ENCODE results near the gene CEMP1. TPM values are rescaled to one million over a fixed set of nuclear protein-coding genes. Genes with fewer than 3 reads are reported as not detected.
A peak's percentile ranks its signal among the peaks of the same experiment; 100 is the strongest.
"Not testable (repeated sequence)": the region's sequence is repeated elsewhere in the genome, so short reads cannot be mapped to it uniquely, and the experiment has no call there.

CEMP1 gene
- total RNA-seq, 1 experiment from 2014 or later = 0.68 TPM

DNA sequence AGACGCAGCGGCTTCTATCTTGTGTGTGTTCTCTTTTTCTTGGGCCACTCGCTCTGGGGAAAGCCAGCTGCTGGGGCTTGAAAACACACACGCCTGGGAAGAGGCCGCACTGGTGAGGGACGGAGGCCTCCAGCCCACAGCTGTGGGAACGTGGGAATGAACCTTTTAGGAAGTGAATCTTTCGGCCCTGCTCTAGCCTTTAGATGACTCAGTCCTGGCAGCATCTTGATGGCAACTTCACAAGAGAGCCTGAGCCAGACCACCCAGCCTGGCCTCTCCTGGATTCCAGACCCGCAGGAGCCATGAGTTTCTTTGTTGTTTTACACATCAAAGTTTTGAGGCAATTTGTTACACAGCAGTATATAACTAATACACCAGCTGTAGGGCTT is 4.4 kb upstream of the CEMP1 start:
- no peaks in the 10 kb centered on the region for H3K27me3 ChIP-seq (replicated peaks; ENCODE audit: control insufficient read depth, insufficient read depth, low read length)
- DNase-seq = no peak
- peak overlapping the region; percentile 81 for H3K4me3 Mint-ChIP-seq (ENCODE audit: unreplicated experiment)
- H3K4me3 ChIP-seq (ENCODE audit: low read depth, low read length) = no peak overlapping the region
- peaks cover 8% of the 10 kb centered on the region for H3K4me1 Mint-ChIP-seq (ENCODE audit: low read depth, unreplicated experiment)
- no TSS peak for BruUV-seq (replicated peaks)
- H3K27me3 Mint-ChIP-seq (ENCODE audit: insufficient read depth, unreplicated experiment) = no peaks in the 10 kb centered on the region
- peaks cover 23% of the 10 kb centered on the region for H3K4me1 ChIP-seq
- TF ChIP-seq, protein P1, sequence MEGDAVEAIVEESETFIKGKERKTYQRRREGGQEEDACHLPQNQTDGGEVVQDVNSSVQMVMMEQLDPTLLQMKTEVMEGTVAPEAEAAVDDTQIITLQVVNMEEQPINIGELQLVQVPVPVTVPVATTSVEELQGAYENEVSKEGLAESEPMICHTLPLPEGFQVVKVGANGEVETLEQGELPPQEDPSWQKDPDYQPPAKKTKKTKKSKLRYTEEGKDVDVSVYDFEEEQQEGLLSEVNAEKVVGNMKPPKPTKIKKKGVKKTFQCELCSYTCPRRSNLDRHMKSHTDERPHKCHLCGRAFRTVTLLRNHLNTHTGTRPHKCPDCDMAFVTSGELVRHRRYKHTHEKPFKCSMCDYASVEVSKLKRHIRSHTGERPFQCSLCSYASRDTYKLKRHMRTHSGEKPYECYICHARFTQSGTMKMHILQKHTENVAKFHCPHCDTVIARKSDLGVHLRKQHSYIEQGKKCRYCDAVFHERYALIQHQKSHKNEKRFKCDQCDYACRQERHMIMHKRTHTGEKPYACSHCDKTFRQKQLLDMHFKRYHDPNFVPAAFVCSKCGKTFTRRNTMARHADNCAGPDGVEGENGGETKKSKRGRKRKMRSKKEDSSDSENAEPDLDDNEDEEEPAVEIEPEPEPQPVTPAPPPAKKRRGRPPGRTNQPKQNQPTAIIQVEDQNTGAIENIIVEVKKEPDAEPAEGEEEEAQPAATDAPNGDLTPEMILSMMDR (IDR thresholded peaks at IDR 0.05; ENCODE audit: insufficient read depth in 1 of 2, low read depth in 1 of 2, low read length in 1 of 2, severe bottlenecking in 1 of 2, unreplicated experiment in 1 of 2) = no peak
- ChIA-PET CTCF (interaction anchor here (0.6 kb wide), 1 partner anchor 16 kb away, joined by 7 read pairs; no protein-coding TSS in a partner anchor), POLR2A (no interaction called here)
- peaks cover 32% of the 10 kb centered on the region for H3K36me3 Mint-ChIP-seq (ENCODE audit: insufficient read depth, unreplicated experiment)
- no peaks in the 10 kb centered on the region for H3K36me3 ChIP-seq (ENCODE audit: control insufficient read depth, insufficient read depth, low read length)
- no peaks in the 10 kb centered on the region for H3K9me3 Mint-ChIP-seq (ENCODE audit: unreplicated experiment)
- intact Hi-C loops (cut with micrococcal nuclease; ENCODE audit: unreplicated experiment) = no loop called here
- no peak overlapping the region for H3K27ac Mint-ChIP-seq (ENCODE audit: unreplicated experiment)
- H3K9me3 ChIP-seq = no peaks in the 10 kb centered on the region

GRCh38 chr16:2534335-2534734 is 3.1 kb upstream of the CEMP1 start:
- H3K27me3 ChIP-seq (replicated peaks; ENCODE audit: control insufficient read depth, insufficient read depth, low read length); H3K4me1 Mint-ChIP-seq (ENCODE audit: low read depth, unreplicated experiment); H3K4me3 ChIP-seq (ENCODE audit: low read depth, low read length); H3K4me3 Mint-ChIP-seq (ENCODE audit: unreplicated experiment); CTCF ChIA-PET; intact Hi-C loops (cut with micrococcal nuclease; ENCODE audit: unreplicated experiment); H3K9me3 Mint-ChIP-seq (ENCODE audit: unreplicated experiment); H3K27ac Mint-ChIP-seq (ENCODE audit: unreplicated experiment); H3K9me3 ChIP-seq; BruUV-seq (replicated peaks); POLR2A ChIA-PET; H3K36me3 ChIP-seq (ENCODE audit: control insufficient read depth, insufficient read depth, low read length); H3K27me3 Mint-ChIP-seq (ENCODE audit: insufficient read depth, unreplicated experiment); DNase-seq: not testable (repeated sequence)
- H3K4me1 ChIP-seq = peaks cover 23% of the 10 kb centered on the region
- peaks cover 32% of the 10 kb centered on the region for H3K36me3 Mint-ChIP-seq (ENCODE audit: insufficient read depth, unreplicated experiment)

- BruUV-seq (replicated peaks) = no TSS peak
- peaks cover 31% of the 10 kb centered on the region for H3K36me3 Mint-ChIP-seq (ENCODE audit: insufficient read depth, unreplicated experiment)
- no peak overlapping the region for H3K4me3 Mint-ChIP-seq (ENCODE audit: unreplicated experiment)
- H3K9me3 Mint-ChIP-seq (ENCODE audit: unreplicated experiment) = no peaks in the 10 kb centered on the region
- TF ChIP-seq, protein P1 (IDR thresholded peaks at IDR 0.05; ENCODE audit: insufficient read depth in 1 of 2, low read depth in 1 of 2, low read length in 1 of 2, severe bottlenecking in 1 of 2, unreplicated experiment in 1 of 2) = no peak
- no peaks in the 10 kb centered on the region for H3K4me1 Mint-ChIP-seq (ENCODE audit: low read depth, unreplicated experiment)
- no peak overlapping the region for H3K27ac Mint-ChIP-seq (ENCODE audit: unreplicated experiment)
- no peaks in the 10 kb centered on the region for H3K27me3 Mint-ChIP-seq (ENCODE audit: insufficient read depth, unreplicated experiment)
- H3K27me3 ChIP-seq (replicated peaks; ENCODE audit: control insufficient read depth, insufficient read depth, low read length) = no peaks in the 10 kb centered on the region
- H3K4me1 ChIP-seq = peaks cover 19% of the 10 kb centered on the region
- intact Hi-C loops (cut with micrococcal nuclease; ENCODE audit: unreplicated experiment) = no loop called here
- ChIA-PET CTCF (no interaction called here), POLR2A (no interaction called here)
- no peaks in the 10 kb centered on the region; the same call in 1 of the 2 replicates for H3K36me3 ChIP-seq (ENCODE audit: control insufficient read depth, insufficient read depth, low read length)
- no peaks in the 10 kb centered on the region for H3K9me3 ChIP-seq
- no peak for DNase-seq
- no peak overlapping the region for H3K4me3 ChIP-seq (ENCODE audit: low read depth, low read length)
Observed at GRCh38 chr16:2533912-2534311, 2.7 kb upstream of the CEMP1 start.

DNA sequence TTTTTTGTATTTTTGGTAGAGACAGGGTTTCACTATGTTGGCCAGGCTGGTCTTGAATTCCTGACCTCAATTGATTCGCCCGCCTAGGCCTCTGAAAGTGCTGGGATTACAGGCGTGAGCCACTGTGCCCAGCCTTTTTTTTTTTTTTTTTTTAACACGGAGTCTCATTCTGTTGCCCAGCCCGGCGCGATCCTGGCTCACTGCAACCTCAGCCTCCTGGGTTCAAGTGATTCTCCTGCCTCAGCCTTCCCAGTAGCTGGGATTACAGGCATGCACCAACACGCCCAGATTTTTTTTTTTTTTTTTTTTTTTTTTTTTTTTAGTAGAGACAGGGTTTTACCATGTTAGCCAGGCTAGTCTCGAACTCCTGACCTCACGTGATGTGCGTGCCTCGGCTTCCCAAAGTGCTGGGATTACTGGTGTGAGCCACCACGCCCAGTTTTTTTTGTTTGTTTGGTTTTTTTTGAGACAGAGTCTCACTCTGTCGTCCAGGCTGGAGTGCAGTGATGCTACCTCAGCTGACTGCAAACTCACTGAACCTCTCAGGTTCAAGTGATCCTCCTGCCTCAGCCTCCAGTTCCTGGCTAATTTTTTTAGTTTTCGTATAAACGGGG is 2.0 kb upstream of the CEMP1 start:
- H3K36me3 Mint-ChIP-seq (ENCODE audit: insufficient read depth, unreplicated experiment) = peaks cover 26% of the 10 kb centered on the region
- H3K9me3 Mint-ChIP-seq (ENCODE audit: unreplicated experiment); DNase-seq; H3K27me3 Mint-ChIP-seq (ENCODE audit: insufficient read depth, unreplicated experiment); H3K27me3 ChIP-seq (replicated peaks; ENCODE audit: control insufficient read depth, insufficient read depth, low read length); BruUV-seq (replicated peaks); H3K9me3 ChIP-seq; intact Hi-C loops (cut with micrococcal nuclease; ENCODE audit: unreplicated experiment); H3K4me1 Mint-ChIP-seq (ENCODE audit: low read depth, unreplicated experiment); H3K36me3 ChIP-seq (ENCODE audit: control insufficient read depth, insufficient read depth, low read length): not testable (repeated sequence)
- peak overlapping the region; percentile 78 for H3K4me3 ChIP-seq (ENCODE audit: low read depth, low read length)
- peak overlapping the region; percentile 94 for H3K27ac Mint-ChIP-seq (ENCODE audit: unreplicated experiment)
- H3K4me3 Mint-ChIP-seq (ENCODE audit: unreplicated experiment) = peak overlapping the region; percentile 86
- ChIA-PET POLR2A (interaction anchor here (0.9 to 1.6 kb wide), 2 partner anchors 9 to 13 kb away, joined by 3 to 15 read pairs; partner anchors contain the start of gene AMDHD2), CTCF (interaction anchor here (0.6 to 1.3 kb wide), 3 partner anchors 13 to 473 kb away, joined by 3 to 4 read pairs (median 4); partner anchors contain the start of gene AMDHD2)
- peaks cover 17% of the 10 kb centered on the region for H3K4me1 ChIP-seq
